GM21825 (cell line): ENCODE results near the gene GGCX.
A peak's percentile ranks its signal among the peaks of the same experiment; 100 is the strongest.
"Not testable (repeated sequence)": the region's sequence is repeated elsewhere in the genome, so short reads cannot be mapped to it uniquely, and the experiment has no call there.

Source experiments
- ATAC-seq: cut with Tn5 transposase; IDR thresholded peaks from one replicate; pipeline ENCODE4 v1.9.1; 2021; ENCODE audit warnings: mild to moderate bottlenecking, moderate library complexity; ENCODE audit not compliant: unreplicated experiment

Gene GGCX

DNA sequence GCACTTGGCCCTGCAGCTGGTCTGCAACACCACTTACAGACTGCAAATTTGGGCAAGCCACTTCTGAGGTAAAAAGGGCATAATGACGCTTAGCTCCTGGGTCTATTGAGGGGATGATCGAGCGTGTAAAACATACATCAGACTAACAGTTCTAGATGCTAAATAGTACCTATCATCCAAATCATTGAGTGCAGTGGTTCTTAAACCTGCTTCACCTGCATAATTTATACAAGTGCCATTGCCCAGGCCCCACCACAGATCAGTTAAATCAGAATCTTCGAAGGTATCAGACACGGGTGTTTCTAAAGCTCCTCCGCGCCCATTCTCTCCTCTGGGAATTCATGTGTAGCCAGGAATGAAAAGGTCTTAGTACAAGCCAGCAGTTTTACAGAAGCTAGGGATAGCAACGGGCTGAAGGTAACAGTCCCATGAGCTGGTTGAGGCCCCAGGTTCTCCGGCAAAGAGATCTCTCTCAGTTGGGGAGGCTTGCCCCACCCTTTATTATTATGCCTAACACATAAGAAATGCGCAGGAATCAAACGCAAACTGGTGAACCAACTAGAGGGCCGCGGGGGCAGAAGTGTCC is 33.5 kb upstream of the GGCX start:
- ATAC-seq, result no peak

DNA sequence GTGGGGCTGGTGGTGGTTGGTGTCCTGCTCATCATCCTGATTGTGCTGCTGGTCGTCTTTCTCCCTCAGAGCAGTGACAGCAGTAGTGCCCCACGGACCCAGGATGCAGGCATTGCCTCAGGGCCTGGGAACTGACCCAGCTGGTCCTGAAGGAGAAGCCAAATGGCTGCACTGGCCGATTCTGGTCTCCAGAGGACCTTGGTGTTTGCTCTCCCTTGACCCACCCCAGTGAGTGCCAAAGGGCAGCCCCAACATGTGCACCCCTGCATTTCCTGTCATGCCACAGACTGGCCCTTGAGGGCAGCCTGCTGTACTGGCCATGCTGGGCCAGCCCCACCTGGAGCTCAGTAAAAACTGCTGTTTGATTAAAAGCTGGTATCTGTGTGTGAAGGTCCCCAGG is 31.7 kb upstream of the GGCX start:
- ATAC-seq, result no peak

DNA sequence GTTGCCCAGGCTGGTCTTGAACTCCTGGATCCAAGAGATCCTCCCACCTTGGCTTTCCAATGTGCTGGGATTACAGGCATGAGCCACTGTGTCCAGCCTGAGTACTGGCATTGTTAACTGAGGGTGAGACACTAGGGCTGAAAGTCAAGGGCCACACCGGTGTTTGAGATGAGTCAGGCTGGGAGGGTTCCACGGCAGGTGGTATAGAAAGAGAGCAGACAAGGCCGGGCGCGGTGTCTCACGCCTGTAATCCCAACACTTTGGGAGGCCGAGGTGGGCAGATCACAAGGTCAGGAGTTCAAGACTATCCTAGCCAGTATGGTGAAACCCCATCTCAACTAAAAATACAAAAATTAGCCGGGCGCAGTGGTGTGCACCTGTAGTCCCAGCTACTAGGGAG is 31.0 kb upstream of the GGCX start:
- not testable (repeated sequence) for ATAC-seq

DNA sequence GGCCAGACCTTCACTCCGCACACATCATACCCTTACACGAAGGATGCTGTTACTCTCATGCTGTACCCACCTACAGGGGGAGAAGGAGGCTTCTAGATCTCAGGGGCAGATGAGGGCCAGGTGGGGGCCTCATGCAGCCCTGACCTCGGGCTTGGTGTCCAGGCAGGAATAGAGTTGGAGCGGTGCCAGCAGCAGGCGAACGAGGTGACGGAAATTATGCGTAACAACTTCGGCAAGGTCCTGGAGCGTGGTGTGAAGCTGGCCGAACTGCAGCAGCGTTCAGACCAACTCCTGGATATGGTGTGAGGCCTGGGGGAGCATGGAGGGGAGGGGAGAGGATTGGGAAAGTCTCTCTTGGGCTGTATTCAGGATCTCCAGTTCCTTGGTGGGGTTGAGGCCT is 30.3 kb upstream of the GGCX start:
- no peak for ATAC-seq

DNA sequence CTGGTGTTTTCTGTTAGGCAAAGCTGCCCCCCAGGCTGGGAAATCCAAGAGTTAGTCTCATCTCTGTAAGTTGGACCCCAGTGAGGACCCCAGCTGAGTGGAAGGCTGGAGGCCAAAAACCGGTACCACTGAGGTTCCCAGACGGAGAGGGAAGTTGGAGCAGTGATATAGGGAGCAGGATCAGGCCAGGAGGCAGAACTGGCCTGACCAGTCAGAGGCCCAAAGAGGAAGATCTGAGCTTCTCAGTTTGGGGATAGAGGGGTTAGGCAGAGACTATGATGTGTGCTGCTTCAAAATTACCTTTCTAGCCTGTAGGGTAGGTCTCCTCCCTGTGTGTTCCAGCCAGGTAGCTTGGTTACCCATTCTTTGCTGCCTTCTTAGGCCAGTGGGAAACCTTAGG is 29.7 kb upstream of the GGCX start:
- no peak for ATAC-seq

DNA sequence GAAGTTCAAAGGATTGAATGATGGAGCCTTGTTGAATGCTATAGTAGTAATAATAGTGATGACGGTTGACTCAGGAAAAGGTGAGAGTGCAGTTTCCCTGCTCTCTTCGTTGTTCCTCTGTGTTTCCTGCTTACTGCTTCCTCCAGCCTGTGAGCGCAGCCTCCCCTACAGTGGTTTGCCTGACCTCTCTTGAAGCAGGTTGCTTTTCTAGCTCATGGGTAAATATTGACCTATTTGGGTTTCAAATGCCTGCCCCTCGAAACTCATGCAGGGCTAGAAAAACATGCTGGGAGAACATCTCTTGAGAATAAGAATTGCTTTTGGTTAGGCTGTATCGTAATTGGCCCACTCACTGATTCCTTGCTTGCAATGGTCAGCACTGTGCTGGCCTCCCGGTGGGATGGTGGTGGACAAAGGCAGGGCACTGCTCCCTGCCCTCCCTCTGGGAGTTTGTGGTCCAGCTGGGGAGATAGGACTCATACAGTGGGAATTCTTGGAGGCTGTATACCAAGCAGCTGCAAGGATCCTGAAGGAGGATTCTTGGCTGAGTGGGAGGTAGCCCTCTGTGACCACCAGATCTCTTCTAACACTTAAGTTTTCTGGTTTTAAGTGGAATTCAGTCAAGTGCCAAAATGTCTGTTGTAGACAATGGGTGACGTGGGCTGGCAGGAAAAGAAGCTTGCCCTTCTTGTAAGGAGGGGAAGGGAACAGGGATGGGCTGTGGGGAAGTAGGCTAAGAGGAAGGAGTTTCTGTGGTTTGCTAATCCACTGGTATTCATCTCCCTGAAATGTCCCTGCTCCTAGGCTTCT is 28.9 kb upstream of the GGCX start:
- ATAC-seq, result no peak

DNA sequence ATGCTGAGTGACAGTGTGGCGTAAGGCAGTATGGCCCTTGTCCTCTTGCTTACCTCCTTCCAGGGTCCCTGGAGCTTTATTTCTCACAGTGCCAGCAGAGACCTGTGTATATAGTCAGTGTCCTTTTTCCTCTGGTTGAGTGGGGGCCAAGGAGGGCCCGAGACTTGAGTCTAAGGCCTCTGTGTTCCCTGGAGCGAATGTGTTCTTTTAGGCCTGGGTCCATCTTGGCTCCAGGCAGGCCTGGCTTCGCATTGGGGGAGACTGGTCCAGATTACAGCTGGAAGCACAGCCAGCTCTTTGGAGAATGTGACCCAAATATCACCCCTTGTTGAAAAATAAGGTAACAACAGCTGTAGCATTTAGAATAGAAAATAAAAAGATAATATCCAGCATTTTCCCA is 27.9 kb upstream of the GGCX start:
- ATAC-seq, result no peak

DNA sequence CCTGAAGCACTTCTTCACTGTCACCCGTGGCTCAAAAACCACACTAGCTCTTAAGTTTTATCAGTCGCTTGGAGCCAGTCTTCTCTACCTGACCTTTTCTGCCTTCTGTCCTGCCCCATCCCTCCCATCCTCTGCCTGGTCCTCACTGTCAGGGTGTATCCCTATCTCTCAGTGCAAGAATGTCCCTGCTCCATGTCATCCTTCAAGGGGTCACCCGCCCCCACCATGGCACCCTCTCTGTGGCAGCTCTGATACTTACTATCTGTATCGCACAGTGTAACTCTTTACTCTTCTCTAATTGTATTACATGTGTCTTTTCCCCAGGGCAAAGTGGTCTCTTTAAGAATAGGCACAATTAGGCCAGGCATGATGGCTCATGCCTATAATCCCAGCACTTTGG is 27.4 kb upstream of the GGCX start:
- ATAC-seq, result no peak

DNA sequence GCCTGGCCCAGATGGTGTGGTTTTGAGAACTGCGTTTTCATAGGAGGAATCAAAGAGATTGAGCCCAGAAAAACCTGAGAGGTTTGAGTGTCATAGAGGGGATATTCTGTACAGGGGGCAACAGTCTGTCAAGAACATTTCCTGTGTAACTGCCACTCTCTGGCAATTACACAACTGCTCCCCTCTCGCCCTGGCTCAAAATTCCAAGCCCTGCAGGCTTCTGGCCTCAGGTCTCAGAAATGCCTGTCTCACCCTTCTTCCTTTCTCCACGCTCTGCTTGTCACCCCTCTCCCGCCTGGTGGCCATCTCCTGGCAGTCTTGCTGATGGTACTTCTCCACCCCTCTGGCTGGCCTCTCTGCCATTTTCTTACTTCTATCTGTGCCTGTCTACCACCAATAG is 26.9 kb upstream of the GGCX start:
- ATAC-seq, result no peak

DNA sequence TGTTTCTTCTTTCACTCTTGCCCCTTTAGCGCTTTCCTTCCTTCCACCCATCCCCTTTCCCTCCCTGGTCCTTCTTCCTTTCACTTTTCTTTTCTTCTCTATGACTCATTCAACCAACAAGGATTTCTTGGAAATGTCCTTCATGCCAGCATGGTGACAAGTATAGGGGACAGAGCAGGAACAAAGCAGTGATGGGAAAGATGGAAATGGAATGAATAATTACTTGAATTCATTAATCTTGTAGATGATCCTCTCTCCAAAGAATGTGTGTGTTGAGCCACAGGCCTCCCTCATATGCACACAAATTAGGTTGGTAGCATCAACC is 24.4 kb upstream of the GGCX start:
- no peak for ATAC-seq

DNA sequence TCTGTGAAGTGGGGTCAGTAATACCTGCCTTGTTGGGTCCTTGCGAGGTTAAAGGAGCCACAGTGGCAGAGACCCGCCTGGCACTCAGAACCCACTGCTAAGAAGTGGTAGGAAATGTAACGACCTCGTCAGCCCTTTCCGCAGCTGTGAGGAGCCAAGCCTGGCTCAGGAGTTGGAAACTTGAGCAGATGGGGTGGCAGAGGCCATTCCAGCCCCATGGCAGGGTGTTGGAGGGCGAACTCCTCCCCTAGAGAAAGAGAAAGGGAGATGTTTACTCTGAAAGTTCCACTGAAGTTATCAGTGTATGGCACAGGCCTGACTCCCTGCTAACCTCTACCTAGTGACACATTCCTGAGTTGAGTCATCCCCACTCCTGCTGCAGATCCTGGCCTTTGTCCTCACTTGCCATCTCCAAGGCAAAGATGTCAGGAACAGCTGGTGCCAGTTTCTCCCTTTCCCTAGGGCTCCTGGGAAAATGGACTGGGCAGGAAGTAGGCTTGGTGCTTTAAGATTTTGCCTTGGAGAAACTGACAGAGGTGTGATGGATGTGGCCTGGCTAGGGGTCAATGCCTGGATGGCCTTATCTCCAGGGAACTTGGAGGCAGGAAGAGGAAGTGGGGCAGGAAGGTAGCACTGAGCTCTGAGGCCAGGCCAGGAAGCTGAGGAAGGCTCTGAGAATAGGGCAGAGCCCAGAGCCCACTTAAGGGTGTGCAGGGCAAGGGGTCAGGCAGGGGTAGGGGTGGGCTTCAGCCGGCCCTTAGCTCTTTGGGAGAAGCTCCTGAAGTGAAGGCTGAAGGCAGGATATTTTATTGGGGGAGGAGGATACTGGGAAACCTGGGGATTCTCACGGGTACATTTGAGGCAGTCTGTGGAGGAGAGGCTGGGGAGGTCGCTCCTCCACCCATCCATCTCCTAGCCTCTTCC is 23.8 kb upstream of the GGCX start:
- ATAC-seq, result peak; percentile 57

DNA sequence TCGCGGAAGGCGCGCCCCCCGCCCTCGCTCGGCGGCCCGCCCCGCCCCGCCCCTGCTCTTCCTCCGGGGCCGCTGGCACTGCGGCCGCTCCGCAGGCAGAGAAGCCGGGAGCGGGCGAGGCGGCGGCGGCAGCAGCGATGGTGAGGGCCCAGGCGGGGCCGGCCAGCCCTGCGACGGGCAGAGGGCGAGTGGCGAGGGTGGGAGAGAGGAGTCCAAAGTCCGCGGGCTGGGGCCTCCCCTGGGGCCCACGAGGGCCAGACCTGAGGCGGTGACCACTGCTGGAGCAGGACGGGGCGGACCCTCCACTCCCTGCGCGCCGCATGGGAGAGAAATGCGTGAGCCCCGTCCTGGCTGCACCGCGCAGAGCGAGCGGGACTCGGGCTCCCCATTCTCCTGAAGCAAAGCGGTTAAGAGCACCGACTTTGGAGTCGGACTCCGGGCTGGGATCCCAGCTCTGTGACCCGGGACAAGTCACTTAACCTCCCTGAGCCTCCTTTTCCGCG is 23.1 kb upstream of the GGCX start, which contains the start of gene VAMP5:
Gene VAMP5 (plus strand): TSS at position 78 of the 503 bp plus-strand sequence. CDS start 60 bp downstream, at position 138.
- ATAC-seq, result peak; percentile 58

DNA sequence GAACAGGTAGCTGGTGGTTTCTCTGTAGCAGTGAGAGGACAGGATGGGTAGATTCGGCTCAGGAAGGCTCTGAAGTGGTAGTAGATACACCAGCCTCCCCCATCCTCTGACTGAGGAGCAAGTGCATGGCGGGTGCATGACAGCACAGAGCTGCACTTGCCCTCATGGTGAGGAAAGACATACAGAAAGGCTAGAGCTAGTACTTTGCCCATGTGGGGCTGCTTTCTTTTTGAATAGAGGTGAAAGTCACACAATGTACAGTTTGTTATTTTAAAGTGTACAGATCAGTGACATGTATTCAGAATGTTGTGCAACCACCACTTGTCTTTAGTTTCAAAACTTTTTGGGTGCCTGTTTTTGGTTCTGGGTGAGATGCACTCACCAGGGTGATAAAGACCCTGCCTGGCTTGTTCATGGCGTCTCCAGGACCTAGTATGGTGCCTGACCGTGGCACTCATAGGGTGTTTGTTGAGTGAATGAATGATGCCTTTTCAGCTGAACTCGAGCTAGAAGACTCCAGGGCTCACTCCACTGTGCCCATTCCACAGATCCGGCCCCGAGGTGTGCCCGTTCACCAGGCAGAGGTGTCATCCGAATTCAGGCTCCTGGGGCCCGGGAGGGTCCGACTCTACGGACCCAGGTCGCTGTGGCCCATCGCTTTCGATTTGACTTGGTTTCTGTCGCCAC is 22.5 kb upstream of the GGCX start:
- no peak for ATAC-seq

DNA sequence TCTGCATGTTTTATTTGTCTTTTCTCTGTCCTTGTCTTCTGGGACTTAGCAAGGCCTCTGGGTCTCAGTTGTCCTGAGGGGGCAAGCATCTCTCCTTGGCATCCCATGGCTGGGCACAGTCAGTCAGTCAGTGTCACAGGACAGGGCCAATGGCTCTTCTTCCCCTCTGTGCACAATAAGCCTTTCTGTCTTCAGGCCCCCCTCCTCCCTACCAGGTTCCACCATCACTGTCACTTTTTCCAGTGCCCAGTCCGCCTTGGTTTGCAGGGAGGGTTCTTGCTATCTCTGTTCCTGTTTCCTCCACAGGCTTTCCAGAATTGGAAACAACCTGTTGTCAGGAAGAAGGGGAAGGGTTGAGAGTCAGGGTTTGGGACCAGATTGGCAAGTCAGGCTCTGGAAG is 21.2 kb upstream of the GGCX start:
- no peak for ATAC-seq

DNA sequence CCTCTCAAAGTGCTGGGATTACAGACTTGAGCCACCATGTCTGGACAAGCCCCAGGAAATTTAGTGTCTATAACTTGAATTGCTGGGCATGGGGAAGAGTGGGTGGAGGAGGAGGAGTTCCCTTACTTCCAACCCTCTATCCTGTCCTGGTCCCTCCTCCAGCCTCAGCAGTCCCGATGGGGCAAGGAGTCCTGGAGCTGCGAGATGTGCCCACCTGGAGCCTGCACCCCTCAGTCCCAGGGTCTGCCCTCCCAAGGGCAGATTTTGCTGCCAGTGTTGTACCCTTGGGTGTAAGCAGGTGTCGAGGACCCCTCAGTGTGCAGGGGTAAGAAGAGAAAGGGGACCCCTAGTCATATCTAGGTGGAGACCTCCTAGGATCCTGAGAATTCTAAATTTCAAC is 18.9 kb upstream of the GGCX start:
- no peak for ATAC-seq

DNA sequence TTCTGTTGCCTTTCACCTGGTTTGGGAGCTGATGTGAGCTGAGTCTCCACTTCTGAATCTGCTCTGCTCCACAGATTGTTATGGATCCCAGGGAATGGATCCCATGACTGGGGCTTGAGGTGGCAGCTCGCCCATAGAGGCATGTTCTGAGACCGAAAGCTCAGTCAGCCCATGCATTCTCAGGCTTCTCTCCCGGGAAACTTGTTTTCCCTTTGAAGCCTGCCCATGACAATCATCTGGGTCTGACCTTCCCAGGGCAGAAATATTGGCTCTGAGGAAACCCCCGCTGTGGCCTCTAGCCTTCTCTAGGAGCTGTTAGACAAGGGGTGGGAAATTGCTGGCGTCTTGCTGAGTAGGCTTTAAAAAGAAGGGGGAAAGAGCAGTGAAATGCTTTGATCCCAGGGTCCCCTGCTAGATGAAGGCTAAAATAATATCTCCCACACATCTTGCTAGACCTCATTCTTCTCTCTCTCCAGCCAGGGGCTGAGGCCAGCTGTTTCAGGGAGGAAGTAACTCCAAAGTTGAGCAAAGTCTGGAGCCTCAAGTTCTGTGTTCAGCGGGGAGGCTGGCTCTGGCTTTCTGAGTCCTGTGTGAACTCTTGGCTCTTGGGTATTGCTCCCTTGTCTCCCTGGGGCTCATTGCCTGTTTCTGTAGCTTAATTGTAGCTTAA is 18.1 kb upstream of the GGCX start:
- ATAC-seq, result no peak

DNA sequence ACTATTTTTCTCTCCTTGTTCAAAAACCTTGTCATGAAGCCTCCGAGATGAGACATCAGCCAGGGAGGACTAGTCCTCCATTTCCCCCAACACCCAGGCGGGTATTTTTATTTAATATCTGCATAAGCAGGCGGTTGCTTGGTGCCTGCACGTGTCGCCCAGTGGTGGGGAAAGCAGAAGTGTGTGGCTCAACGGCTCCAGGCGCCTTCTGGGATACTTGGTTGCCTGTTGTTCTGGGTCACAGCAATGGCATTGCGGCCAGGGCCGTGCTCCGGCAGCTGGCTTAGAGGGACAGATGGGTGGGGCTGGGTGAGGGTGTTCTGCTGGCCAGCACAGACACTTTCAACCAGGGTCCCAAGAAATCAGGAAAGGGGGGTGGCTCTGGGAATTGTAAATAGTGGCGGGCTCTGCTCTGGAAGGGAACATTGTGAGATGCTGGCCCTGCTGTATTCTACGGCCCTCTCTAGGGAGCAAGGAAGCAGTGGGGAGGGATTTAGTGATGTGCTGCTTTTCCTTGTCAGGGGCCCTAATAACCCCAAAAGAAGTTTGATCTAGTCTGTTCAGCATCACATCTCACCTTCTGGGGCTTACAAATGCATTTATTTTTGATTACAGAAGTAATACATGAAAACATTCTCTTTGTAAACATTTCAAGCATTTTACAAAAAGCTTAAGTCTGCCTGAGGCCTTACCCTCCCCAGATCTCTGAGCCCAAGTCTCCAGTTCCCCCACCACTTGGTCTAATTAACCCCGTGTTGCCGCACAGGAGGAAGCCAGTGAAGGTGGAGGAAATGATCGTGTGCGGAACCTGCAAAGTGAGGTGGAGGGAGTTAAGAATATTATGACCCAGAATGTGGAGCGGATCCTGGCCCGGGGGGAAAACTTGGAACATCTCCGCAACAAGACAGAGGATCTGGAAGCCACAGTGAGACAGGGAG is 17.2 kb upstream of the GGCX start:
- ATAC-seq, result peak; percentile 46

DNA sequence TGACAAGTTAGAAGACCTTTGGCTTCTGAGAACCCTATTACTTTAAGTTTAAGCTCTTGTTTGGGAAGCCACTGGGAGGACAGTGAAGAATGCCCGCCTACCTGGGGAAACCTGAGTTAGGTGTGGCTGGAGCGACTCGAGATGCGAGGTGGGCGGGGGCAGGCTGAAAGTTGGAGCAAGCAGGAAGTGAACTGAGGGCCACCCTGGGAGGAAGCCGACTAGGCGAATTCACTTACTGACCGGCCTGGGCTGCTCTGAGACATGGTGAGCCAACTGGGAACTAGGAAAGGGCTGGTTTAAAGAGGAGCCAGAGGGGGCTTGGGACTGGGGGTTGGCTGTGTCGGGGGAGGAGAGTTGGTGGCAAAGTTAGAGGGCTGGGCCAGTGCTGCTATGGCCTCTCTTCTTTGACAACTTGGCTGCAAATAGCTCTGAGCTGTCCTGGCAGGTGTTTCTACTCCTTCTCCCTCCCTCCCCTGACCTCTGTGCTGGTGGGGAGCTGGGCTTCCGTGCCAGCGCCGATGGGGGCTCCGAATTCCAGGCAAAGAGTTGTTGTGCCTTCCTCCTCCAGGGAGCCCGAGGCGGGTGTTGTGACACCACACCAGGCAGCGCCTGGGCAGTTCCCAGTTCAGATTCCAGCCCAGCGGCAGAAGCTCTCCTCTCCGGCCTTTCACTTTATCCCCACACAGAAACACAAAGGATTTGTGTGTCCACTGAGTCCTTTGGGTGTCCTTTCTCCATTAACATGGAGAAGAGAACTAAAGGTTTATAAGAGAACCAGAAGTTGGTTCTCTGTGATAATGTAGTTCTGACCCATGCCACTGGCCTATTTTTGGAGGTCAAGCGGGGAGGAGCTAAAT is 16.3 kb upstream of the GGCX start, which contains the start of gene VAMP8:
Gene VAMP8 (plus strand): TSS at position 201 of the 857 bp plus-strand sequence. CDS start 61 bp downstream, at position 262.
- peak; percentile 60 for ATAC-seq
